HG02571 (cell line): ENCODE results near the gene FBH1.
"Not testable (repeated sequence)": the region's sequence is repeated elsewhere in the genome, so short reads cannot be mapped to it uniquely, and the experiment has no call there.

Experiments used
- ATAC-seq: cut with Tn5 transposase; IDR thresholded peaks from one replicate; pipeline ENCODE4 v1.9.1; 2021; ENCODE audit warnings: mild to moderate bottlenecking, moderate library complexity; ENCODE audit not compliant: unreplicated experiment

The FBH1 gene

DNA sequence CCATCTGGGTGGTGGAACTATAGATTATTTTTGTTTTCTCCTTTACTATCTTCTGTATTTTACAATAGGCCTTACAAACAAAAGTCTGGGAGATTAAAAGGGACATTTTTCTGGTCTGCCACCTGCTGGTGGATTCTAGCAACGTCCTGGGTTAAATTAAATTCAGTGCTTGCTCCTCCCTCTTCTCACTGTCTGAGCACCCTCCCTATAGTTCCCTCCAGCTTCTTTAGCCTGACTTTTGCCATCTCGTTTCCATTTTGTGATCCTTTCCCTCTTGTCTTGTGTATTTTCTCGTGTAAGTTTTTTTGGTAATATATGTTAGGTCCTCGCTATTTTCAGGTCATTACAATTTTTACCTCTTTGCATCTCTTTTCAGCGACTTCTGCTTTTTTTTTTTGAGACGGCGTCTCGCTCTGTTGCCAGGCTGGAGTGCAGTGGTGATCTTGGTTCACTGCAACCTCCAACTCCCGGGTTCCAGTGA is 16.5 kb upstream of the FBH1 start:
- ATAC-seq: peak; percentile 59

DNA sequence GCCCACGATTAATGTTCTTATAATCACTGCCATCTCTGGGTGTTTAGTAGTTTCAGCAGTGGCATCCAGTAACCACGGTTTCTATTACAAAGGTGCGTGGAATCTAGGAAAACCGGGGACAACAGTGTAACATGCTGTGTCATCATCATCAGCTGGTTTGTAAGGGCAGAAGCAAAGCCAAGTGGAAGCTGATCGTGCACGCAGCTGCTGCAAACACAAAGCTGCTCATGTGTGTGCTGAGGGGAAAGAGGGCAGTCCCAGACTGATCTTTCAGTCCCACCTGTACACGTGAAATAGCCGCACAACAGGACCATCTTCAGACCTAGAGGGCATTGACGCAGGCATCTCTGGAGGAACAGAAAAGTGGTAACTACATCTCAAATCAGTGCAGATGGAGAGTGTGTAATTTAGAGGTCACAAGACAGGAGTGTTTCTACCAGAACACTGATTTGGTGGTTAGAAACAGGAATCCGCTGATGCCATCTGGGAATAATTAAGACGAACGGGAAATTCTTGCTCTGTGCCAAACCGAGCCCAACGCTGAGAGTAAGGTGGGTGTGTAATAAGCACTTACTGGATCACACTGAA is 13.8 kb upstream of the FBH1 start:
- no peak for ATAC-seq

DNA sequence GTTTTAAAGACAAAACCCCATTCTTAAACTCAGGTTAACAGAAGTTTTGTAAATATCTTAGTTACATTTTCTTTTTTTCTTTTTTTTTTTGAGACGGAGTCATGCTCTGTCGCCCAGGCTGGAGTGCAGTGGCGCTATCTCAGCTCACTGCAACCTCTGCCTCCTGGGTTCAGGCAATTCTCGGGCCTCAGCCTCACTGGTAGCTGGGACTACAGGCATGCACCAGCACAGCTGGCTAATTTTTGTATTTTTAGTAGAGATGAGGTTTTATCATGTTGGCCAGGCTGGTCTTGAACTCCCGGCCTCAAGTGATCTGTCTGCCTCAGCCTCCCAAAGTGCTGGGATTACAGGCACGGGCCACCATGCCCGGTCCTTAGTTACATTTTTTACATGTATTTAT is 13.0 kb upstream of the FBH1 start:
- ATAC-seq: not testable (repeated sequence)

DNA sequence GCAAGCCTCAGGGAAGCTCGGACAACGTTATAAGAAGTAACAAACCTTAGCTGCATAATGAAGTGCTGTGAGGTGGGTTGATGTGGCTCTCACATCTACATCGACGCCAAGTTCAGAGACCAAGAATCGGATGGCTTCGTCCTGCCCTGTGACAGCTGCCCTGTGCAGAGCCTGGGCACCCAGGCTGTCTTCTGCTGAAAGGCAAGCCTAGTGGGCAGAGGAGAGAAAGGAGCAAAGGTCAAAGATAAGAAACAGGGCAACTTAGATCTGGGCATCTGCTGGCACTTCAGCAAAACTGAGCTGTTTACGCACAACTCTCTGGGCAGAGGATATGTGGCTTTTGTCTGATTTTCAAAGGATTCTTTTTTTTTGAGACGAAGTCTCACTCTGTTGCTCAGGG is 7.1 kb upstream of the FBH1 start:
- no peak for ATAC-seq

DNA sequence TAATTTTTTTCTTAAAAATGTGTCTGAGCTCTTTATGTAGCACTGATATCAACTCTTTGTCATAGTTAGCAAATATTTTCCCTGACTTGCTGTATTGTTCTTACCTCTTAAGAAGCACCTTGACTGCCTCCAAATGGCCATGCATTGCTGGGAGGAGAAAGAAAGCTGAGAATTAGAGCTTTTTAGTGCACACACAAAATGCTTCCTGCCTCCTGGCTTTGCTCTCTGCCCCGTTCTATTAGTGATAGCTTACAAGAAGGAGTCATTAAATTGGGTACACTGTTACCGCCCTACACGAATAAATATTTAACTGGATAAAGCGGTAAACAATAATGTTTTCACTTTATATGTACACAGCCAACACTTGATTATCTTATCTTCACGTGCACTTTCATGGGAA is 4.4 kb upstream of the FBH1 start:
- no peak for ATAC-seq

DNA sequence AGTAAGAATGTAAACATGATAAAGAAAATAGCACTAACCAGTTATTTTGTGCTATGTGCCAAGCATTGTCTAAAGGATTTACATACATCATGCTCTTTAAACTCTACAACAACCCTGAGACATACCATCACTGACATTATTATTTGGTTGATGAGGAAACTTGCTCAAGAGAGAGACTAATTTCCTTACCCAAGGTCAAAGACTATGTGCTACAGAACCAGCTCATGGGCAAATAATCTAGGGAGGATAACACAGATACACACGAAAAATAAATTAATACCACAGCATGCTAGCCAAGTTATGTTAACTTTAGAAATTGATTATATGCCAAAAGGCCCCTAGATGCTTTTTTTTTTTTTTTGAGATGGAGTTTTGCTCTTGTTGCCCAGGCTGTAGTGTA is 3.0 kb upstream of the FBH1 start:
- ATAC-seq: no peak

DNA sequence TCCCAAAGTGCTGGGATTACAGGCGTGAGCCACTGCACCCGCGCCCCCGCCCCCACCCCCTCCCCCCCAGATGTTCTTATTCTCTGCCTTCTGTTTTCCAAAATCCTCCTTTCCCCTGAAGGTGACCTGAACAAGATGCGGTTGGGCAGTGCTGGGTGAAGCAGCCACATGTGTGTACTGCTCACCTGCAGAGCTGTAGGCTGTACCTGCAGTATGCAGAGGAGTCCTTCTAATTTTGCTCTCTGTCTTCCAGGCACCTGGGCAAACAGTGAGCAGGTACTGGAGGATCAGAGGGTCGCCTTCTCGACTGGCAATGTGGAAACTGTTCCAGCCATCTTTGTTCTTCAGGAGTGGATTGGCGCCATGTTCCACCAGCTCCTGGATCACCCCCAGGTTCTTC is 2.4 kb upstream of the FBH1 start:
- no peak for ATAC-seq

DNA sequence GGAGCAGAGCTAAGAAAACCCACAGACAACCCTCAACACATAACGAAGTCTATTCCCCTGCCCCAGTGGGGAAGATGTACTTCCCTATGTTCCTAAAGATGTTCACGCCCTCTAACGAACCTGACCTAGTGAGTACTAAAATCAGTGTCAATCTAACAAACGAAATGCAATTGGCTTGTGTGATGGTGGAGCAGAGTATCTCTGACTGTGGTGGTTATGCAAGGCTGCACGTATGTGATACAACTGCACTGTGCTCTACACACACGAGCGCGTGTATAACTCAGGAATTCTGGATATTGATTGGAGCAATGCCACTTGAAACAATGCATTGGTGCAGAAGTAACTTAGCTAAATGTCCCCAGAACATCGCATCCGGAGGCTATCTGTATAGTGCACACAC is 1.7 kb upstream of the FBH1 start:
- no peak for ATAC-seq

DNA sequence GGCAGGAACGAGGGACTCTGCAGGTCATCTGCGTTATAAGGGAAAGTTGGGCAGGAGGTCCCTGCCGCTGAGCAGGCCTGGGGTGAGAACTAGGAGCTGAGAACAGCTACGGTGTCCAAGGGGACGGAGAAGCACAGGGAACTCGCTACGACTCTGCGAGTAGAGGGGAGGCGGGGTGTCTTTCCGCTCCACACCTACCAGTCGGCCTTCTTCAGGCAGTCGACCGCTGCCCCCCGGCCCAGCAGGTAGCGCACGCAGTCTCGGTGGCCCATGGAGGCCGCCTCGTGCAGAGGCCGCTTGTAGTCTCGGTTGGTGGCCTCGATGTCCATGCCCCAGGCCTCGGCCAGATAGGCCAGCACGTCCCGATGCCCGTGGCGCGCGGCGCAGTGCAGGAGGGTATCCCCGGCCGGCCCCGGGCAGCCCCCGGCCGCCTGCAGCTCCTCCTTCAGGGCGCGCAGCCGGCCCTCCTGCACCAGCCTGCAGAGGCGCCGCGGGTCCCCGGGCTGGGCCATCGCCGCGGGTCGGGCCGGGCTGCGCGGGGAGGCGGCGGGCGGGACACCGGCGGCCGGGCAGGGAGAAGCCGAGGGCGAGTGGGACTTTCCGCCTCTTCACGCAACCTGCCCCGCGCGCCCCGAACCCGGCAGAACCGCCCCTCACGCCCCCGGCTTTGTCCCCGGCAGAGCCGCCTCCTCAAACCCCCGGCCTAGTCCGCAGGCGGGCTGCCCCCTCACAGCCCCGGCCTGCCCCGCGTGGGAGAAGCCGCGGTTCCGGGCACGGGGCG is 1.0 kb upstream of the FBH1 start:
- ATAC-seq: peak; percentile 28

DNA sequence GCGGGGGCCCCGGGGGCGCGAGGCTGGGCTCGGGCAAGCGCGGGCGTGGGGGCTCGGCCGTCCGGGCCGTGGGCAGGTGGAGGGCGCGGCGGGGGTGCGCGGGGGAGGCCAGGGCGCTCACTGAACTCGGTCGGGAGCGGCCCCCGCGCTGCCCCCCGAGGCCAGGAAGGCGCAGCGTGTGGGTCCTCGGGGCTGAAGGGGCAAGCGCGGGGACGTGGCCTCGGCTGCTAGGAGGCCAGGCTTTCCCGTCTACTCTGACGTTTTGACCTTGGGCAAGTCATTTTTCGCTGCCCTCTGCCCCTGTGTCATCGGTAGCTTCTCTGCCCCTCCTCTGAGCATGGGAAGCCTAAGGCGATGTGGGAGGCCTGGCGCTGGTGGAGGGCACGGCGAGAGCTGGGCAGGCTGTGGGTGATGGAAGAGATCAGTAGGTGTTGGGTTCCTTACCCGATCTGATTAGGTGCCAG is 441 bp downstream of the FBH1 start:
- peak; percentile 6 for ATAC-seq

DNA sequence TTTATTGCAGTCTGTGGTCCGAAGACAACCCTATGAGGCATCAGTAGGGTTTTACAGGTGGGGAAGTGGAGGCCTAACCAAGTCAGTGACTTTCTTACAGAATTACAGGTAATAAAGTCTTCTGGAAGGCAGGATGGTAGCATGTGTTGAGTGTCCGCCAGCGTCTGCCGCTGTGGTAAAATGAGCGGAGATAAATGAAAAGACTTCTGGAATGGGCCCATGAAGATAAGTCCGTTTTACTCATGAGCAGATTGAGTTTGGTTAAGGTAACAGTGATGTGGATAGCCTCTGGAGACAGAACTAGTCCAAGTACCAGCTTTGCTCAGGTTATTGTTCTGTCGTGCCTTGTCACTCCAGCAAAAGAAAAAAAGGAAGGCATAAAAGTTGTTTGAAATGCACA is 966 bp downstream of the FBH1 start:
- no peak for ATAC-seq

DNA sequence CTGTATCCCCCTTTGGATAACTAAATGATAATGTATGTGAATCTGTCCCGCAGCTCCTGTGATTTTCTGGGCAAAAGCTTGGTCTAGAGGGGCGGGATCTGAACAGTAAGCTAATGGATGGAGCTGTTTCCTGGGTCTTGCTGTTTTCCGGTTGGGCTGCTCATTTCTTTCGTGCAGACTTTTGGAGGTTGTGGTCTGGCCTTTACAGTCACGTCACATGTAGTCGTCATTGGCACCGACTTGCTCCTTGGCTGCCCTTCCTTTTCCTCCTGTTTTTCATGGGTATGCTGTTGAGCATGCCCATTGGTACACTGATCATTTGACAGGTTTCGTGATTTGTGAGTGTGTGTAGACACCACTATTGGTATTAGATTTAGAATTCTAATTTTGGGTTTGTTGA is 2.0 kb downstream of the FBH1 start:
- no peak for ATAC-seq

DNA sequence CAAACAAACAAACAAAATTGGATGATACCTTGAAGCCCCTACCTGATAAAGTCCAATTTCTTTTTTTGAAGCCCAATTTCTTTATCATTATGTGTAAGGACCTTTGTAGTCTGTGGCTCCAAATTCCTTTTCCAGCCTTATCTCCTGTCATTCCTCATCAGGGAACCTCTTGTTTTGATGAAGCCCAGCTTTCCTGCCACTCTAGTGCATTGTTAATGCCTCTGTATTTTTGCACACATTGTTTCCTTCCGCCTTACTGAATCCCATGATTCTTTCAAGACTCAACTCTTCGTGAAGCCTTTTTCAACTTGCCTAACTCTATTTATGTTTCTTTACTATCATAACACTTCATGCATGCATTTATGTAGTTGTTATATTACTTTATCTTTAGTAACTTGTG is 3.3 kb downstream of the FBH1 start:
- ATAC-seq: no peak

DNA sequence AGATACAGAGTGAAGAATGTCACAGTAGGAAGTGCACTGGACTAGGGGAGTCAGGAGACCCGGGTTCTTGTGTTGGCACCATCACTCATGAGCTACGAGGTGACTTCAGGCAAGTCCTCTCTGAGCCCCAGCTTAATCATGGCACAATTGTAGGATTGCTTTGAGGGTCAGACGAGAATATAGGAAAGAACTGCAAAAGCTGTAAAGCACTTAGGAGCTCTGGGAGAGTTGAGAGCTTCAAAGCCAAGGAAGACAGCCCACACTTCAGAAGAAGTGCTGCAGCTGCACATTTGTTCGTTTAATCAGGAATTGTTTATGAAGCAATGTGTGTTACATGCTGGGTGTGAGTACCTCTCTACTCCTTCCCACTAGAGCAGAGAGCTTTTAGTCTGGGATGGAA is 4.4 kb downstream of the FBH1 start:
- ATAC-seq: no peak

DNA sequence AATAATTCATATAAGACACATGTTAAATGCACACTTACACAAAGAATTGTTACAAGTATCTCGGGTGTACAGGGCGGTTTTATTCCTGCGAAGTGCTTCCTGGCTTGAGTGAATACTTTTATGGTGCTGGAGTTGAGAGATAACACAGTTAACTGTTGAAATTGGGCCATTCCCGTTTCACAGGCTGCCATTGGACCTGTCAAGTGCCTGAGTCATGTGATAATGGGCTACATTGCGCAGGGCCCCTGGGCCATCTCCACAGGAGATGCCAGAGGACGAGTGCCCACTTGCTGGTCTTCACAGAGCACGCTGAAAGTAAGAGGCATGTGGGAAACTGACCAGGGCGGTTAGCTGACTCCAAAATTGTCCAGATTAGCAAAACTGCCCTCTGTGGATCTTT is 4.8 kb downstream of the FBH1 start:
- no peak for ATAC-seq

DNA sequence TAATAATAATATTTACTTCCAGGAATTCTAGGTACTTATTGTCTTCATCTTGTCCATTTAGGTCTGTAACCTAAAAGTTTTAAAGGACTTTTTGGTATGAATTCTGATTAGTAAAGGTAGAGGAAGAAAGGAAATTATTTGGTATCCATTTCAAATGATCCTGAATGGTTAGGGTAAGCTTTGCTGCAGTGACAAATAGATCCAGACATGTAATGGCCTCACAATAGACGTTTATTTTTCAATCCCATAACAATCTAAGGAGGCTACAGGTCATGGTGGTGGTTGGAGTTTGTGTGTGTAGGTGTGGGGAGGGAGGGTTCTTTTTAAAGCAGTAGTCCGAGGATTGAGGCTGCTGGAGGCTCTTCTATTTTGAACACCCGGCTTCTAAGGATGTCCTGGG is 5.3 kb downstream of the FBH1 start:
- no peak for ATAC-seq

DNA sequence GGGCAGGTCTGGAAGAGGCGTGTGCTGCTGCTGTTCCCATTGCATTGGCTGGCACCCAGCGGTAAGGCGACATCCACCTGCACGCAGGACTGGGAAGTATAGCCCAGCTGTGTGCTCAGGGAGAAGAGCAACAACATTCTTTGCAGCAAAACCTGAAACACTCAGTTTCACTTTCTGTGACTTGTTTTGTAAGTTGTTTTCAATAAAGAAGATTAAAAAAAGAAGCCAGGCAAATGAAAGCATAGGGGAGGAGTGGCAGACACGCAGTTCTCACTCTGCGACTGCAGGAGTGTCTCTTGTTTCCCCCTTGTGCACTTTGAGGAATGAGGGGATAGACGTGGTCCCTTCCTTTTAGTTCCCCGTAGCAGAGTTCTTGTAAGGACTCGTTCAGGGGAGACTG is 5.8 kb downstream of the FBH1 start:
- peak; percentile 71 for ATAC-seq

DNA sequence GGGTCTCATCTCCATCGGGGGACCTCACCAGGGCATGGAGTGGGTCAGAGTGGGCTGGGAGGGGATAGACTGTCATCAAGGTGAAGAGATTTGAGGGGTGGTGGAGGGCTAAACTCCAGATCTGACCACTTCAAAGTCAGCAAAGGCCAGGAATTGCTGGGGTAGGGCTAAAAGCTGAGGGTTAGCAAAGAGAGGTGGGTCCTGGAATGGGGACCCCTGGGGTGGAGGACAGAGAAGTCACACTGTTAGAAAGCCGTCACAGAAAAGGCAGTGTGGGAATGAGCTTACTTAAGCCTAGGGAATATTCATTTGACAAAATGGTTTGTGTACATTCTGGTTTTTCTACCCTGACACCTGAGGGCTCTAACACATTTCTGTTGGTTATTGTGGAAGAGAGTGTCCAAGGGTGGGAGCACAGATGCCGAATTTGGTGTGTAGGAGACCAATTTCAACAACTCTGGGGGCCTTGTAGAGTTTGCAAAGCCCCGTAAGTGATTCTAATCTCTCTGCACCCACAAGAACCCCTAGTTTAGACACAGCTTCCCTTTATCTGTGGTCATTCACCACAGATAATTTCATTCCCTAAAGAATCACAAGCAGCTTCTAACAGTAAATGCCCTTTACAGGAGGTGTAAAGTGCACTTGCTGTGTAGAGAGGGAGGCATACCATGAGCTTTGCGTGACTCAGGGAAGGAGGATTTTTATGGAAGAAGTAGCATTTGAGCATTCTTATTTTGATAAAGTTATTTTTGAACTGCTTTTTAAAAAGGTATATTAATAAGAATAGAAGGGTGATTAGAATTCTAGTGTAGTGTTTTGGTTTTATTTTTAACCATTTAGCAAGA is 6.4 kb downstream of the FBH1 start:
- ATAC-seq: peak; percentile 23

DNA sequence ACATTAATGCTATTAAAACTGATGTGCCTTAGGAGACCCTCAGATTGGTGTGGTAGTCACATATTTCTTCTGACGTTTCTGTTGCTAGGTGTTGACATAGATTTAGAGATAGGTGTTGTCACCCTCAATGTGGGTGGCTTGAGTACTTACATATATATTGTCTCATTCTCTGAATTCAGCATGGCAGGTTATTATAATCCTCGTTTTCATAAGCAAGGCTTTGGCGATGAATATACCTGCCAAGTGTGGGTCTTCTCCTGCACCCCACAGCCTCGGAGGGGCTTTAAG is 7.0 kb downstream of the FBH1 start:
- no peak for ATAC-seq

DNA sequence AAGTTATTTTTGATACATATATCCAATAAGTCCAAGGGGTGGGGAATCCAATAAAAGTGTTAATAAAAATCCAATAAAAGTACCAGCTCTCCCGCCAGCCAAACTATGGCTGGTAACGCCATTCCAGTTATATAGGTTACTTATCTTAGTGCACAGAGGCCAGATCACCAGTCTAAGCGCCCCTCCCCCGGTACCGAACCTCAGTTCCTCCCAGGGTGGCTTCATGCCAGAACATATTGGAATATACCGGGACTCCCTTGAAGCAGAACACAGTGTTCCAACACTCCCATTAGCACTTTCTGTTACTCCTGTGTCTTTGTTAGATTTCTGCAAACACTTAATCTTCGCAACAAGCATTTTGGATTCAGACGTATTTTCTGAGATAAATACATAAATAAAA is 7.5 kb downstream of the FBH1 start:
- no peak for ATAC-seq

DNA sequence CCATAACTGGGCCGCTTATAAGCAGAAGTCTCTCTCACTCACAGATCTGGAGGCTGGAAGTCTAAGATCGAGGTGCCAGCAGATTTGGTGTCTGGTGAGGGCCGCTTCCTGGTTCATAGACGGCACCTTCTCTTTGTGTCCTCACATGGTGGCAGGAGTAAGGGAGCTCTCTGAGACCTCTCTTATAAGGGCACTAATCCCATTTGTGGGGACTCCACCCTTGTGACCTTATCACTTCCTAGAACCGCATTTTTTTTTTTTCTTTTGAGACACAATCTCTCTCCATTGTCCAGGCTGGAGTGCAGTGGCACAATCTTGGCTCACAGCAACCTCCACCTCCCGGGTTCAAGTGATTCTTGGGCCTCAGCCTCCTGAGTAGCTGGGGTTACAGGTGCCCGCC is 8.1 kb downstream of the FBH1 start:
- no peak for ATAC-seq

DNA sequence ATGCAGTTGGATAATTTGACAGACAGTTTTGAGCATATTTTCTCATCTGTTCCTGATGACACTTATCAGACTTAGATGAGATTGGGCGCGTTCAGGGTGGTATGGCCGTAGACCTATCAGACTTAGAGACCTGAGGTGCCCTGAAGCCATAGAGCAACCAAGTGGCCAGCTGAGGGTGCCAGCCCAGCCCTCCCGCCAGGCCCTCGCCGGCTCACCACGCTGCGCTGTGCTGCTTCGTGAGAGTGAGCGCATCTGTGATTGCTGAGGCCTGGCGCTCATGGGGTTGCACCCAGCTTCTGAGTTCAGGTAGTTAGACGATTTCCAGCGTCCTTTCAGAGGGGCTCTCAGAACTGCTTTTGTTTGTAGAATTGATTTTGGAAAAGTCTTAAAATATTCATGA is 10.2 kb downstream of the FBH1 start:
- no peak for ATAC-seq
